Mammary epithelial cell (primary cell): Measurements from ENCODE around the gene BCAS3.

ENCODE experiments used
- CTCF ChIP-seq, 2 donors: IDR thresholded peaks in 1 of 2; conservative IDR thresholded peaks in 1 of 2; 2 replicates each; pipeline ENCODE4 v1.5.1; 2011 to 2012; ENCODE audit warnings: inconsistent platforms in 2 of 2, low read length in 2 of 2, mild to moderate bottlenecking in 2 of 2, control low read depth in 1 of 2, low read depth in 1 of 2; ENCODE audit not compliant: insufficient read depth in 1 of 2; ENCODE audit errors: extremely low read depth in 1 of 2
- EZH2 ChIP-seq: IDR thresholded peaks from 2 replicates; pipeline ENCODE4 v1.6.1; 2012; ENCODE audit warnings: low read length, inconsistent platforms, borderline replicate concordance

- TF ChIP-seq CTCF (conservative IDR thresholded peaks at IDR 0.05 in 1 of 2, IDR thresholded peaks at IDR 0.05 in 1 of 2; ENCODE audit: extremely low read depth in 1 of 2, insufficient read depth in 1 of 2, low read depth in 1 of 2, low read length in 2 of 2) (no peak), EZH2 (no peak)
Measured at GRCh38 chr17:60680754-60681153, 3.1 kb downstream of the BCAS3 start.
